Renal pelvis (tissue), 4 donors: ENCODE results near the gene CEP170B. TPM values are rescaled to one million over a fixed set of nuclear protein-coding genes. Genes with fewer than 3 reads are reported as not detected.

Experiments used
- DNase-seq: peaks from one replicate; pipeline ENCODE4 v3.0.0-alpha.2; 2013
- polyA plus RNA-seq, 3 donors: library from polyadenylated mRNA; unstranded; fragments of 120-200 nt; gene quantifications; one replicate each; pipeline ENCODE4 v1.2.1, GENCODE V29; 2013; ENCODE audit not compliant: insufficient read length in 3 of 3

The CEP170B gene
- polyA plus RNA-seq, 3 donors = 15.2 to 19.7 (median 16.4) TPM

GRCh38 chr14:104930526-104931303 is 65.6 kb downstream of the CEP170B start:
- no peak for DNase-seq

- no peak for DNase-seq
These were observed 66.3 kb downstream of the CEP170B start for GRCh38 chr14:104931304-104931770.

- no peak for DNase-seq
These were observed 67.0 kb downstream of the CEP170B start for GRCh38 chr14:104931771-104932675.

GRCh38 chr14:104932676-104933631 is 67.9 kb downstream of the CEP170B start:
- DNase-seq = peak; percentile 83

GRCh38 chr14:104933746-104934733 is 69.0 kb downstream of the CEP170B start:
- DNase-seq = no peak

- DNase-seq = no peak
These were observed 70.1 kb downstream of the CEP170B start for GRCh38 chr14:104935026-104935650.

- no peak for DNase-seq
These were observed 70.9 kb downstream of the CEP170B start for GRCh38 chr14:104935955-104936354.

- DNase-seq = no peak
These were observed 71.5 kb downstream of the CEP170B start for GRCh38 chr14:104936361-104937155.

- no peak for DNase-seq
These were observed 72.1 kb downstream of the CEP170B start for GRCh38 chr14:104937161-104937560.

- no peak for DNase-seq
These were observed 72.8 kb downstream of the CEP170B start for GRCh38 chr14:104937694-104938365.

- no peak for DNase-seq
These were observed 73.4 kb downstream of the CEP170B start for GRCh38 chr14:104938436-104938835.

GRCh38 chr14:104938960-104939359 is 73.9 kb downstream of the CEP170B start:
- DNase-seq = no peak

GRCh38 chr14:104939666-104940410 is 74.8 kb downstream of the CEP170B start:
- no peak for DNase-seq

- DNase-seq = no peak
These were observed 75.6 kb downstream of the CEP170B start for GRCh38 chr14:104940526-104941150.

- DNase-seq = no peak
These were observed 76.7 kb downstream of the CEP170B start for GRCh38 chr14:104941508-104942365.

GRCh38 chr14:104942586-104942985 is 77.5 kb downstream of the CEP170B start:
- no peak for DNase-seq
